22Rv1 (cell line): ENCODE measurements around the gene ANHX.

ENCODE experiments used
- H3K27ac ChIP-seq: fragments of 450-650 bp; 2 replicates; pipeline ENCODE4 v1.5.1; 2017
- ZFX ChIP-seq: fragments of 450-650 bp; IDR thresholded peaks from 2 replicates; pipeline ENCODE4 v1.6.1; 2017; ENCODE audit warnings: antibody characterized with exemption, borderline replicate concordance
- TF ChIP-seq, protein P1 (sequence below): fragments of 450-650 bp; IDR thresholded peaks from 2 replicates; pipeline ENCODE4 v1.5.1; 2017; ENCODE audit warnings: mild to moderate bottlenecking

Gene ANHX

DNA sequence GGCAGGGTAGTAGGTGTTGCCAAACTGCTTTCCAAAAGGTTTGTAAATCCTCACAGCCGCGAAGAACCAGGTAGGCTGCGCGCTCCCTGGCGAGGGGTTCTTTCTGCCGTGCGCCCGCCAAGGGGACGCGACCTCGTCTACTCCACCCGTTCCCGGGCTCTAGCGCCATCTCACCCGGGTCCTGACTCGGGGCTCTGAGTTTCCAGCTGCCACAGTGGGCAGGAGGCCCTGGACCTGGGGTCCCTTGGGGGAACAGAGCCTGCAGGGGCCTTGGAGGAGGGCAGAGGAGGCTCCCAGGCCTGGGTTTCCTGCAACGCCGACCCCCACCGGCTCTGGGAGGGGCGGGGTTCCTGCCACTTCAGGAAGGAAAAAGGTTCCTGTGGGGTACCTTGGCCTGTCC, 706 bp downstream of the ANHX start:
- no peak for TF ChIP-seq ZFX
- TF ChIP-seq, protein P1, sequence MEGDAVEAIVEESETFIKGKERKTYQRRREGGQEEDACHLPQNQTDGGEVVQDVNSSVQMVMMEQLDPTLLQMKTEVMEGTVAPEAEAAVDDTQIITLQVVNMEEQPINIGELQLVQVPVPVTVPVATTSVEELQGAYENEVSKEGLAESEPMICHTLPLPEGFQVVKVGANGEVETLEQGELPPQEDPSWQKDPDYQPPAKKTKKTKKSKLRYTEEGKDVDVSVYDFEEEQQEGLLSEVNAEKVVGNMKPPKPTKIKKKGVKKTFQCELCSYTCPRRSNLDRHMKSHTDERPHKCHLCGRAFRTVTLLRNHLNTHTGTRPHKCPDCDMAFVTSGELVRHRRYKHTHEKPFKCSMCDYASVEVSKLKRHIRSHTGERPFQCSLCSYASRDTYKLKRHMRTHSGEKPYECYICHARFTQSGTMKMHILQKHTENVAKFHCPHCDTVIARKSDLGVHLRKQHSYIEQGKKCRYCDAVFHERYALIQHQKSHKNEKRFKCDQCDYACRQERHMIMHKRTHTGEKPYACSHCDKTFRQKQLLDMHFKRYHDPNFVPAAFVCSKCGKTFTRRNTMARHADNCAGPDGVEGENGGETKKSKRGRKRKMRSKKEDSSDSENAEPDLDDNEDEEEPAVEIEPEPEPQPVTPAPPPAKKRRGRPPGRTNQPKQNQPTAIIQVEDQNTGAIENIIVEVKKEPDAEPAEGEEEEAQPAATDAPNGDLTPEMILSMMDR: no peak
- no peak overlapping the region for H3K27ac ChIP-seq

DNA sequence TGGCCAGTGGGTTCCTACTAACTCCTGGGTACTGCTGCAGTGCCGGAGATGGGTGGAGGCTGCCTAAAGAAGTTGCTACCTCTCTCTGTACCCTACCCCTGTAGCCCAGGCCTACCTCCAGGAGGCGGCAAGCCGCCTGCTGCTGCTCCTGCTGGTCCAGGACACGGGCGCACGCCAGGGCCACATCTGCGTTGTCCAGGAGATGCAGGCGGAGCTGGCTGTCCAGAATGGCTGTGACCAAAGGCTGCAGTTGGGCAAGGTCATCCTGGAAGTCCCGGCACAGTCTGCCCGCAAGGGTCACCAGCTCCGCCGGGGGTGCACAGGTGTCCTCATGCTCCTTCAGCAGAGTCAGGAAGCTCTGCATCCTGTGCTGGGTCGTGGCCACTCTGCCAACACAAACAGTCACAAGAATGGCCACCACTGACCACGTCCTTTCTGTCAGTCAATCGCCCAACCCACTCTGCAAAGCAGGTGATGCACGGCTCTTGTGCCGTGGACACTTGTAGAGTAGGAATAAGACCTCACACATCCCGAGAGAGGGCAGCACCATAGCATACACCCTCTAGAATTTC, 1.6 kb downstream of the ANHX start:
- no peak overlapping the region for H3K27ac ChIP-seq
- TF ChIP-seq, protein P1: no peak
- no peak for TF ChIP-seq ZFX

DNA sequence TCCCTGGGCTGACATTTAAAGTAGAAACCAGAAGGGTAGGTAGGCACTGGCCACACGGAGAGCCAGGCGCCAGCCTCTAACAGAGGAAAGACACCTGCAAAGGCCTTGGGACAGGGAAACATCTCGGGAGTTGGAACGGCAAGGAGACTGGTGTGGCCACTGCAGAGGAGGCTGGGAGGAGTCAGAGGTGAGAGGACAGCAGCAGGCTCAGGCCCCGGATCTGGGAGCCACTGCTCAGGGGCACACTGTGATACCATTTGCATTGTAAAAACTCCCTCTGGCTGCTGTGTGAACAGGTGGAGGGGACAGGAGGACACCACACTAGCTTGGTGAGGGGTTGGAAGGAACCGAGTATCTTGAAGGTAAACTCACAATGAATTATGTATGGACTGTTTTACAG, 2.7 kb downstream of the ANHX start:
- no peak for TF ChIP-seq ZFX
- TF ChIP-seq, protein P1: no peak
- H3K27ac ChIP-seq: no peak overlapping the region

DNA sequence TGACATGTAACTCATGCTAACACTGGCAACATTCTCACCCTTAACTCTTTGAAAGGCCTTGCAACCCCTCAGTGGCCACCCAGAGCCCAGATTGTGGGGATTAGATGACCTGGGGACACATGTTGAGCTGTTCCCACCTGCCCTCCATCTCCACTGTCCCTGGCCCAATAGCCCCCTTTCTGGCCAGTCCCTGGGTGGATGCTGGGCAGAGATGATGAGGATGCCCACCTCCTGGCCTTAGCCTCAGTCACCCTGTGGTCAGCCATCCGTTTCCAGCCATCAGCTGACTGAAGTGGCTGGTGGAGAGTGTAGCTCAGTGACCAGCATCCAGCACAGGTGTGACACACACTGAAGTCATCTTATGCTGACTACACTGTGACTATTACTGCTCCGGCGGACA, 4.7 kb downstream of the ANHX start:
- TF ChIP-seq, protein P1: no peak
- TF ChIP-seq ZFX: no peak
- H3K27ac ChIP-seq: no peak overlapping the region

DNA sequence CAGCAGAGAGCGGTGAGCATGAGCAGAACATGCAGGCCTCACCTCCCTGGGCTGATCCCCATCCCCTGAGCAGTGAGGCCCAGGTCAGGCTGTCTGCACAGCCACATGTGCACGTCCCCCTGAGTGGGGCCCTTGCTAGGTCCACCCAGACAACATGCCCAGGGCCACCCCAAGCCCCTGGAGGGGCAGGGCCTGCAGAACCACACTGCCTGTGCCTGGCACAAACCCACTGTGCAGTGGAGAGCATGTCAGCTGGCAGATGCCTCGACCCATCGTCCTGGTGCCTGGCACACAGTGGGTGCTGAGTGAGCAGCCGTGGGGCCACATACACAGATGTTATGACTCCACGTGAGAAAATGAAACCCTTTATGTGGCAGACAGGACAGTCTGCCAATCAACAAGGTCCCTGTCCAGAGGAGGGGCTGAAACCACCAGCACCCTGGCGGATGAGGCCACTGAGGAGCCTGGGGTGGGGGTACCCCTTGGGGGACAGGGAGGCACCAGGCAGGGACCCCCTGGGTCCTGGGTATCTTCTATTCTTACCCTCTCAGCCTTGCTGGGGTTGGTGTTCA, 8.3 kb downstream of the ANHX start:
- TF ChIP-seq, protein P1: no peak
- no peak for TF ChIP-seq ZFX
- H3K27ac ChIP-seq: no peak overlapping the region

DNA sequence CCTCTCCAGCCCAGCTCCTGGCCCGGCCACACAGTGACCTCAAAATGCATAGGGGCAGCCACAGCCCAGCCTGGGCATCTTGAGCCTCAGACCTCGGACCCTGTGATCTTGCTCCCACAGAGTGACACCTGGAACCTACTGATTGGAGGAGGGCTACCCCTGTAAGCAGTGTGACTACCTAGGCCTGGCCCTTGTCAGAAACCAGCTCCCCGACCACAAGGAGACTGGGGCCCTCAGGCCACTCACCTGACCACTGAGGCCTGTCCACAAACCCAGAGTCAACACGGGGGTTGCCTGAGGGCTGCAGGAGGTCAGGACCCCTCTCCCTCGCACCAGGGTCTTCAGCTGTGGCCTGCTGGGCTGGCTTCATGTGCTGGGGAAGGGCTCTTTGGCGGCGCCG, 9.0 kb downstream of the ANHX start:
- no peak for TF ChIP-seq ZFX
- TF ChIP-seq, protein P1: no peak
- no peak overlapping the region for H3K27ac ChIP-seq

DNA sequence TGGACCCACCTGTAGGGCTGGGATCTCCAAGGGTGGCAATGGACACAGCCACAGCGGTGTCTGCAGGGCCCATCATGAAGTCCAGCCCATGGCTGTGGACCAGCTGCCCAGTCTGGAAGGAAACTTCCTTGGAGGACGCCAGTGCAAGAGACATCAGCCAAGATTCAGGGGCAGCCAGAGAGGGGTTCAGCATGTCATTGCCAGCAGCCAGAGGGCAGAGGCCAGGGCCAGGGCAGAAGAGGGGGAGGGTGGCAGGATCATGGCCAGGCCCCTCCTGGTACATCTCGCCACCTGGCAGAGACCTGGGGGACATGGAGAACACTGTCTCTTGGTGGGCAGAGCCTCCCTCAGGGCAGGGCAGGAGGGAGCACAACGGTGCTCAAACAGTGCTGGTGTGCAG, 10.2 kb downstream of the ANHX start:
- TF ChIP-seq, protein P1: no peak
- no peak for TF ChIP-seq ZFX
- H3K27ac ChIP-seq: no peak overlapping the region
